H1 (cell line): ENCODE data around the gene NTRK2.

Source experiments
- ASH2L ChIP-seq: fragments of 200-600, 300-600 bp; sonication (generic); IDR thresholded peaks from one replicate; pipeline ENCODE4 v1.7.1; 2017; ENCODE audit warnings: low read length
- CHD1 ChIP-seq: IDR thresholded peaks from 2 replicates; pipeline ENCODE4 v1.6.1; 2012; ENCODE audit warnings: low read depth, low read length, improper control_type of control experiment
- CHD2 ChIP-seq: IDR thresholded peaks from 2 replicates; pipeline ENCODE4 v1.6.1; 2012; ENCODE audit warnings: low read length, improper control_type of control experiment
- CREB1 ChIP-seq: IDR thresholded peaks from 2 replicates; pipeline ENCODE4 v1.6.1; 2012; ENCODE audit warnings: inconsistent platforms
- JUND ChIP-seq: IDR thresholded peaks from 2 replicates; pipeline ENCODE4 v1.6.1; 2011; ENCODE audit warnings: mild to moderate bottlenecking, improper control_type of control experiment, low read length
- POLR2A ChIP-seq, 2 experiments: IDR thresholded peaks; 1 replicate in 1 of 2; 2 replicates in 1 of 2; pipeline ENCODE4 v1.6.1; 2011; ENCODE audit warnings: low read depth in 2 of 2, low read length in 2 of 2, mild to moderate bottlenecking in 2 of 2; ENCODE audit errors: control extremely low read depth in 1 of 2
- RBBP5 ChIP-seq: IDR thresholded peaks from 2 replicates; pipeline ENCODE4 v1.7.1; 2012; ENCODE audit warnings: low read depth, mild to moderate bottlenecking, inconsistent platforms, low read length, moderate library complexity, borderline replicate concordance
- SP1 ChIP-seq: IDR thresholded peaks from 2 replicates; pipeline ENCODE4 v1.6.1; 2011; ENCODE audit warnings: low read depth, low read length
- TAF1 ChIP-seq: IDR thresholded peaks from 2 replicates; pipeline ENCODE4 v1.6.1; 2011; ENCODE audit warnings: mild to moderate bottlenecking, low read depth, low read length
- TF ChIP-seq, protein P1 (sequence below), 3 experiments: IDR thresholded peaks; 1 replicate in 2 of 3; 2 replicates in 1 of 3; pipeline versions ENCODE4 v1.5.1 to v1.6.1; 2011; ENCODE audit warnings: low read length in 3 of 3, mild to moderate bottlenecking in 3 of 3, inconsistent platforms in 2 of 3, low read depth in 1 of 3, moderate library complexity in 1 of 3; ENCODE audit not compliant: insufficient read depth in 1 of 3; ENCODE audit errors: control extremely low read depth in 1 of 3
- TF ChIP-seq, protein P2 (sequence below): IDR thresholded peaks from 2 replicates; pipeline ENCODE4 v1.6.1; 2012; ENCODE audit warnings: inconsistent platforms
- TF ChIP-seq, protein P3 (sequence below): IDR thresholded peaks from 2 replicates; pipeline ENCODE4 v1.6.1; 2011; ENCODE audit warnings: low read length, improper control_type of control experiment

DNA sequence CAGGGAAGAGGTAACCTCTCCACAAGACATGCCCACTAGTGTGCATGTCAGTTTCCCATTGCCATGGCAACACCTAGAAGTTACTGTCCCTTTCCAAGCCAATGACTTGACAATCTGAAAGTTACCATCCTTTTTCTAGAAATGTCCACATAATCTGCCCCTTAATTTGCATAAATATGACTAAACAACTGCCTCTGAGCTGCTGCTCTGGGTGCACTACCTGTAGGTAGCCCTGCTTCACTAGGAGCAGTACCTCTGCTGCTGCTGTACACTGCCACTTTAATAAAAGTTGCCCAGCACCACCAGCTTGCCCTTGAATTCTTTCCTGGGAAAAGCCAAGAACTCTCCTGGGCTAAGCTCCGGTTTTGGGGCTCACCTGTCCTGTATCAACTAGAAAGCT is 392.4 kb downstream of the NTRK2 start:
- TF ChIP-seq, protein P1, sequence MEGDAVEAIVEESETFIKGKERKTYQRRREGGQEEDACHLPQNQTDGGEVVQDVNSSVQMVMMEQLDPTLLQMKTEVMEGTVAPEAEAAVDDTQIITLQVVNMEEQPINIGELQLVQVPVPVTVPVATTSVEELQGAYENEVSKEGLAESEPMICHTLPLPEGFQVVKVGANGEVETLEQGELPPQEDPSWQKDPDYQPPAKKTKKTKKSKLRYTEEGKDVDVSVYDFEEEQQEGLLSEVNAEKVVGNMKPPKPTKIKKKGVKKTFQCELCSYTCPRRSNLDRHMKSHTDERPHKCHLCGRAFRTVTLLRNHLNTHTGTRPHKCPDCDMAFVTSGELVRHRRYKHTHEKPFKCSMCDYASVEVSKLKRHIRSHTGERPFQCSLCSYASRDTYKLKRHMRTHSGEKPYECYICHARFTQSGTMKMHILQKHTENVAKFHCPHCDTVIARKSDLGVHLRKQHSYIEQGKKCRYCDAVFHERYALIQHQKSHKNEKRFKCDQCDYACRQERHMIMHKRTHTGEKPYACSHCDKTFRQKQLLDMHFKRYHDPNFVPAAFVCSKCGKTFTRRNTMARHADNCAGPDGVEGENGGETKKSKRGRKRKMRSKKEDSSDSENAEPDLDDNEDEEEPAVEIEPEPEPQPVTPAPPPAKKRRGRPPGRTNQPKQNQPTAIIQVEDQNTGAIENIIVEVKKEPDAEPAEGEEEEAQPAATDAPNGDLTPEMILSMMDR (IDR thresholded peaks at IDR 0.05; ENCODE audit: control extremely low read depth in 1 of 3, insufficient read depth in 1 of 3, low read depth in 1 of 3, low read length in 3 of 3): no peak
- TF ChIP-seq JUND: no peak
- TF ChIP-seq, protein P2, sequence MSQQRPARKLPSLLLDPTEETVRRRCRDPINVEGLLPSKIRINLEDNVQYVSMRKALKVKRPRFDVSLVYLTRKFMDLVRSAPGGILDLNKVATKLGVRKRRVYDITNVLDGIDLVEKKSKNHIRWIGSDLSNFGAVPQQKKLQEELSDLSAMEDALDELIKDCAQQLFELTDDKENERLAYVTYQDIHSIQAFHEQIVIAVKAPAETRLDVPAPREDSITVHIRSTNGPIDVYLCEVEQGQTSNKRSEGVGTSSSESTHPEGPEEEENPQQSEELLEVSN: no peak
- TF ChIP-seq, protein P3, sequence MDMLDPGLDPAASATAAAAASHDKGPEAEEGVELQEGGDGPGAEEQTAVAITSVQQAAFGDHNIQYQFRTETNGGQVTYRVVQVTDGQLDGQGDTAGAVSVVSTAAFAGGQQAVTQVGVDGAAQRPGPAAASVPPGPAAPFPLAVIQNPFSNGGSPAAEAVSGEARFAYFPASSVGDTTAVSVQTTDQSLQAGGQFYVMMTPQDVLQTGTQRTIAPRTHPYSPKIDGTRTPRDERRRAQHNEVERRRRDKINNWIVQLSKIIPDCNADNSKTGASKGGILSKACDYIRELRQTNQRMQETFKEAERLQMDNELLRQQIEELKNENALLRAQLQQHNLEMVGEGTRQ: no peak
- no peak for TF ChIP-seq POLR2A (IDR thresholded peaks at IDR 0.05; ENCODE audit: control extremely low read depth in 1 of 2, low read depth in 2 of 2, low read length in 2 of 2)
- no peak for TF ChIP-seq TAF1
- TF ChIP-seq CREB1: no peak
- TF ChIP-seq CHD2: no peak
- TF ChIP-seq RBBP5: no peak
- no peak for TF ChIP-seq CHD1
- TF ChIP-seq ASH2L: no peak
- TF ChIP-seq SP1: no peak
